SK-N-SH (cell line): ENCODE results near the gene CPED1. TPM values are rescaled to one million over a fixed set of nuclear protein-coding genes. Genes with fewer than 3 reads are reported as not detected.
A peak's percentile ranks its signal among the peaks of the same experiment; 100 is the strongest.

ENCODE experiments used
- CTCF ChIA-PET: fragments of 300-600, 350-600 bp; formaldehyde crosslinking; extraction: SDS; loops from one replicate; lab custom pipeline; 2021; lab: Yijun Ruan, JAX
- POLR2A ChIA-PET: fragments of 350-600 bp; sonication (Branson Sonifier 250); formaldehyde crosslinking; extraction: SDS; loops from one replicate; lab custom pipeline; 2020; ENCODE audit warnings: antibody characterized with exemption, inconsistent platforms; lab: Yijun Ruan, JAX
- DNase-seq: peaks from one replicate; pipeline ENCODE4 v3.0.0; 2012
- H2AFZ ChIP-seq: fragments of 200-600 bp; sonication (generic); 2 replicates; pipeline ENCODE4 v1.8.1; 2016; ENCODE audit warnings: antibody characterized with exemption, mild to moderate bottlenecking, low read depth
- H3F3A ChIP-seq: fragments of 200-600 bp; sonication (generic); replicated peaks from 2 replicates; pipeline ENCODE3; 2016; ENCODE audit warnings: antibody characterized with exemption, mild to moderate bottlenecking; ENCODE audit not compliant: insufficient read depth
- H3K27ac ChIP-seq, 2 experiments: fragments of 200-500 bp in 1 of 2; fragments of 200-600 bp in 1 of 2; sonication (Bioruptor generic) in 1 of 2; sonication (generic), shearing (Covaris generic) in 1 of 2; 2 replicates each; pipeline versions ENCODE4 v1.5.1 to v1.6.1; 2014 to 2016; ENCODE audit warnings: low read depth in 2 of 2, inconsistent platforms in 1 of 2, low read length in 1 of 2, mild to moderate bottlenecking in 1 of 2, mixed read lengths in 1 of 2
- H3K27me3 ChIP-seq: fragments of 200-600 bp; sonication (generic), shearing (Covaris generic); 2 replicates; pipeline ENCODE4 v1.6.1; 2016; ENCODE audit warnings: mixed run types; ENCODE audit not compliant: insufficient read depth
- H3K36me3 ChIP-seq, 2 experiments: fragments of 200-500 bp in 1 of 2; fragments of 200-600 bp in 1 of 2; sonication (Bioruptor generic) in 1 of 2; sonication (generic) in 1 of 2; replicated peaks in 1 of 2; 2 replicates each; pipeline versions ENCODE3 to v1.5.1; 2014 to 2016; ENCODE audit warnings: low read length in 1 of 2, mild to moderate bottlenecking in 1 of 2; ENCODE audit not compliant: insufficient read depth in 2 of 2, control insufficient read depth in 1 of 2
- H3K4me1 ChIP-seq, 2 experiments: fragments of 200-500 bp in 1 of 2; fragments of 200-600 bp in 1 of 2; sonication (Bioruptor generic) in 1 of 2; sonication (generic), shearing (Covaris generic) in 1 of 2; 2 replicates each; pipeline versions ENCODE4 v1.5.1 to v1.6.1; 2014 to 2016; ENCODE audit warnings: low read depth in 1 of 2, low read length in 1 of 2, mixed run types in 1 of 2; ENCODE audit not compliant: insufficient read depth in 2 of 2, control insufficient read depth in 1 of 2
- H3K4me2 ChIP-seq: fragments of 200-600 bp; sonication (generic), shearing (Covaris generic); 2 replicates; pipeline ENCODE4 v1.6.1; 2017; ENCODE audit warnings: mixed run types
- H3K4me3 ChIP-seq, 2 experiments: fragments of 200-500 bp in 1 of 2; fragments of 200-600 bp in 1 of 2; sonication (Bioruptor generic) in 1 of 2; sonication (generic), shearing (Covaris generic) in 1 of 2; 2 replicates each; pipeline versions ENCODE4 v1.5.1 to v1.8.1; 2014 to 2016; ENCODE audit warnings: low read depth in 2 of 2, inconsistent platforms in 1 of 2, low read length in 1 of 2, mild to moderate bottlenecking in 1 of 2, mixed read lengths in 1 of 2, moderate library complexity in 1 of 2
- H3K79me2 ChIP-seq: fragments of 200-600 bp; sonication (generic); 2 replicates; pipeline ENCODE4 v1.8.1; 2017; ENCODE audit warnings: mild to moderate bottlenecking; ENCODE audit not compliant: insufficient read depth
- H3K9ac ChIP-seq: fragments of 200-600 bp; sonication (generic); 2 replicates; pipeline ENCODE4 v1.6.1; 2017; ENCODE audit warnings: mixed run types
- H3K9me2 ChIP-seq: fragments of 200-600 bp; sonication (generic); 2 replicates; pipeline ENCODE4 v1.6.1; 2017; ENCODE audit warnings: mixed run types
- H3K9me3 ChIP-seq: fragments of 200-600 bp; sonication (generic); 2 replicates; pipeline ENCODE4 v1.6.1; 2017; ENCODE audit warnings: mixed run types, mild to moderate bottlenecking, moderate library complexity
- H4K20me1 ChIP-seq: fragments of 200-600 bp; sonication (generic); 2 replicates; pipeline ENCODE4 v1.6.1; 2017; ENCODE audit warnings: mild to moderate bottlenecking, mixed run types; ENCODE audit not compliant: insufficient read depth
- CHD2 ChIP-seq: fragments of 150-350 bp; IDR thresholded peaks from 2 replicates; pipeline ENCODE4 v1.6.1; 2018; ENCODE audit warnings: low read length; ENCODE audit not compliant: partially characterized antibody
- EP300 ChIP-seq, 2 experiments: IDR thresholded peaks; 2 replicates each; pipeline versions ENCODE4 v1.4.0 to v1.6.1; 2012; ENCODE audit warnings: borderline replicate concordance in 1 of 2, low read depth in 1 of 2, low read length in 1 of 2
- FOXJ3 ChIP-seq: sonication (generic); formaldehyde crosslinking; IDR thresholded peaks from 2 replicates; pipeline ENCODE4 v1.5.1; 2020; ENCODE audit warnings: mild to moderate bottlenecking, missing genetic modification reagents
- FOXM1 ChIP-seq: IDR thresholded peaks from 2 replicates; pipeline ENCODE4 v1.4.0; 2012; ENCODE audit warnings: low read depth, mild to moderate bottlenecking
- GATA2 ChIP-seq: sonication (generic); formaldehyde crosslinking; IDR thresholded peaks from 2 replicates; pipeline ENCODE4 v1.5.0; 2020; ENCODE audit warnings: mild to moderate bottlenecking, missing genetic modification reagents
- MXI1 ChIP-seq: IDR thresholded peaks from 2 replicates; pipeline ENCODE4 v1.6.1; 2012; ENCODE audit warnings: mild to moderate bottlenecking, low read depth, low read length, improper control_type of control experiment
- NRF1 ChIP-seq: IDR thresholded peaks from 2 replicates; pipeline ENCODE4 v1.6.1; 2012; ENCODE audit warnings: low read depth, mild to moderate bottlenecking, low read length
- POLR2AphosphoS5 ChIP-seq: IDR thresholded peaks from 2 replicates; pipeline ENCODE4 v1.6.1; 2012; ENCODE audit warnings: low read depth, low read length
- RCOR1 ChIP-seq: fragments of 150-350 bp; IDR thresholded peaks from 2 replicates; pipeline ENCODE4 v1.6.1; 2017; ENCODE audit warnings: antibody characterized with exemption, low read length
- REST ChIP-seq: IDR thresholded peaks from 2 replicates; pipeline ENCODE4 v1.6.1; 2012; ENCODE audit warnings: mild to moderate bottlenecking, low read depth, low read length, moderate library complexity
- RFX5 ChIP-seq: IDR thresholded peaks from 2 replicates; pipeline ENCODE4 v1.6.1; 2012; ENCODE audit warnings: mild to moderate bottlenecking, improper control_type of control experiment, low read length
- SMC3 ChIP-seq: IDR thresholded peaks from 2 replicates; pipeline ENCODE4 v1.6.1; 2012; ENCODE audit warnings: low read depth, low read length, improper control_type of control experiment
- TCF12 ChIP-seq: IDR thresholded peaks from 2 replicates; pipeline ENCODE4 v1.4.0; 2012
- TEAD4 ChIP-seq: IDR thresholded peaks from 2 replicates; pipeline ENCODE4 v1.4.0; 2012; ENCODE audit warnings: mild to moderate bottlenecking, borderline replicate concordance; ENCODE audit not compliant: insufficient read depth
- USF1 ChIP-seq: IDR thresholded peaks from 2 replicates; pipeline ENCODE4 v1.4.0; 2012; ENCODE audit warnings: low read depth, borderline replicate concordance
- WGBS: methylation state at CpG from one replicate; pipeline ENCODE4 v1.1.6; 2017; ENCODE audit warnings: low lambda C conversion rate; 5-methylcytosine and 5-hydroxymethylcytosine counted together
- polyA plus RNA-seq, 3 experiments: library from polyadenylated mRNA; depleted of rRNA; stranded (reverse); fragments of >200 nt; gene quantifications; 2 replicates each; pipeline ENCODE4 v1.2.3, GENCODE V29; 2012
- TF ChIP-seq, protein P1 (sequence below): IDR thresholded peaks from 2 replicates; pipeline ENCODE4 v1.4.0; 2012; ENCODE audit warnings: low read depth

The CPED1 gene
- polyA plus RNA-seq, 1 of the 3 experiments (the other 2 are of a cell fraction) = 4.4 TPM

GRCh38 chr7:121304102-121304658 is 315.7 kb downstream of the CPED1 start:
- H3K27ac ChIP-seq = peak overlapping the region in 1 of 2 experiments; percentile 94; a peak in 2 of 4 replicates
- WGBS = 67% methylated on average over 1 of the region's 1 CpG
- H3K9me2 ChIP-seq = no peaks in the 10 kb centered on the region
- peak; percentile 71 for TF ChIP-seq CHD2
- TF ChIP-seq MXI1 = 0 out of 2 replicates have a peak, but pooled peaks have one; percentile 35
- no peak for TF ChIP-seq NRF1
- no peak for TF ChIP-seq FOXM1
- TF ChIP-seq TEAD4 = peak; percentile 13; the same call in 1 of the 2 replicates
- 0 out of 2 replicates have a peak, but pooled peaks have one; percentile 52 for TF ChIP-seq FOXJ3 (CRISPR knock-in tag)
- TF ChIP-seq, protein P1, sequence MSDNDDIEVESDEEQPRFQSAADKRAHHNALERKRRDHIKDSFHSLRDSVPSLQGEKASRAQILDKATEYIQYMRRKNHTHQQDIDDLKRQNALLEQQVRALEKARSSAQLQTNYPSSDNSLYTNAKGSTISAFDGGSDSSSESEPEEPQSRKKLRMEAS = no peak
- no peak for TF ChIP-seq RFX5
- peak; percentile 81 for TF ChIP-seq RCOR1
- TF ChIP-seq SMC3 = no peak
- TF ChIP-seq POLR2AphosphoS5 = 0 out of 2 replicates have a peak, but pooled peaks have one; percentile 21
- no peak for TF ChIP-seq USF1
- peak in 1 of 2 experiments; percentile 85; a peak in 2 of 4 replicates for TF ChIP-seq EP300 (IDR thresholded peaks at IDR 0.05; ENCODE audit: borderline replicate concordance in 1 of 2, low read depth in 1 of 2, low read length in 1 of 2)
- TF ChIP-seq REST = no peak
- peak; percentile 71 for TF ChIP-seq GATA2
- peak; percentile 74 for TF ChIP-seq TCF12
- H3K27me3 ChIP-seq = no peaks in the 10 kb centered on the region
- H4K20me1 ChIP-seq = no peaks in the 10 kb centered on the region
- H3K4me2 ChIP-seq = no peak overlapping the region
- H3K36me3 ChIP-seq = no peaks in the 10 kb centered on the region
- no peaks in the 10 kb centered on the region for H3F3A ChIP-seq
- DNase-seq = peak; percentile 56
- H3K4me1 ChIP-seq = peaks cover 0 to 47% of the 10 kb centered on the region in 2 experiments; a peak in 2 of 4 replicates
- CTCF ChIA-PET = interaction anchor here (0.8 to 2.1 kb wide), 6 partner anchors 20 to 223 kb away, joined by 3 to 8 read pairs (median 4); no protein-coding TSS in a partner anchor
- H2AFZ ChIP-seq = no peak overlapping the region
- POLR2A ChIA-PET = interaction anchor here (0.7 kb wide), 1 partner anchor 60 kb away, joined by 3 read pairs; no protein-coding TSS in a partner anchor
- H3K4me3 ChIP-seq = no peak overlapping the region
- no peaks in the 10 kb centered on the region for H3K79me2 ChIP-seq
- H3K9me3 ChIP-seq = no peaks in the 10 kb centered on the region
- no peak overlapping the region for H3K9ac ChIP-seq
